NCI-H446 treated with DMSO at 0.1 percent for 48 hours (cell line): ENCODE data around the gene SSRP1.

Source experiments
- DNase-seq: peaks from one replicate; lab custom pipeline; 2025; lab: John Stamatoyannopoulos, UW

The SSRP1 gene

GRCh38 chr11:57315491-57315890, 20.2 kb downstream of the SSRP1 start:
- DNase-seq: no peak

DNA sequence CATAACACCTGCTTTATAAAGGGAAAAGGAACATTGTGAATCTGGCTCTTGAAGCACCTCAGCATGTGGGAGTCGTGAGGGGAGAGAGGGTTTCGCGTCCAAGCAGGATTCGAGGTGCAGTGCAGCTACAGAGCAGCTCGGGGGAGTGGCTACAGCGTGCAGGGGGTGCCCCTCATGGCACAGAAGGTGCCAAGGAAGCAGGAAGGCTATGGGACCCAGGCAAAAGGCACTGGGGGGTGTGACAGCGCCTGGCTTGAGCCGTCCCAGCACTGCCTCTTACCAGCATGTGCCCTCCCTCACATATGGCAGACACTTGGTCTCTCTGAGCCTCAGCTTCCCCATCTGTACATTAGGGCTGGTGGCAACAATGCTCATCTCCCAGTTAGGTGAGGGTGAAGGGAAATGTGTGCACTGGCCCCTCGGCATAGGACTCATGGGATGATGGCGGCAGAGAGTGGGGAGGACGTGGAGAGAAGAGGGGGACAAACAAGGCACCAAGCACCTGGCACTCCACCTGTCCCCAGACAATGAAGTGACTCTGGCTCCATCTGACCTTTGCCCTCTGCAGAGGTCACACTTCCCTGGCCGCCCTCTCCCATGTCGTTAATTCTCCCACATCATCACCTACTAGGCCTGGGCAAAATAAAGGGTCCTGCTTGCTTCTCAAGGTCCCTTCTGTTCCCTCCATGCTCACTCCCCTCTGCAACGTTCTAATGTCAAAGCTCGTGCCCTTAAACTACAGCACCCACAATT, 21.3 kb downstream of the SSRP1 start:
- no peak for DNase-seq

DNA sequence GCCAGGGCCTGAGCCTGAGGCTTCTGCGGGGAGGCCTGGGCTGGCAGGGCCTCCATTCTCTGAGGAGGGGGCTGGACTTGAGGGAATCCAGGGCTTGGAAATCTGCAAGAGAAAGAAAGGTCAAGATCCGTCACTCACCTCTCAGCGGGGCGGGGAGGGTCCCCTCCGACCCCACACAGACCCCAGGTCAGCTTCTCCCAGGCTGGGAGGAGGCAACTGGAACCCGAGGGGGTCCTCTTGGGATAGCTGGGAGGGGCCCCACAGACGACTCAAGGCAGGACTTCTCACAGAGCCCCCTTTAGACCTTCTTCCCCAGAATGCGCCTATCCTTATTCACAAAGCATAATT, 21.9 kb downstream of the SSRP1 start:
- no peak for DNase-seq

GRCh38 chr11:57313071-57313787, 22.5 kb downstream of the SSRP1 start:
- no peak for DNase-seq

DNA sequence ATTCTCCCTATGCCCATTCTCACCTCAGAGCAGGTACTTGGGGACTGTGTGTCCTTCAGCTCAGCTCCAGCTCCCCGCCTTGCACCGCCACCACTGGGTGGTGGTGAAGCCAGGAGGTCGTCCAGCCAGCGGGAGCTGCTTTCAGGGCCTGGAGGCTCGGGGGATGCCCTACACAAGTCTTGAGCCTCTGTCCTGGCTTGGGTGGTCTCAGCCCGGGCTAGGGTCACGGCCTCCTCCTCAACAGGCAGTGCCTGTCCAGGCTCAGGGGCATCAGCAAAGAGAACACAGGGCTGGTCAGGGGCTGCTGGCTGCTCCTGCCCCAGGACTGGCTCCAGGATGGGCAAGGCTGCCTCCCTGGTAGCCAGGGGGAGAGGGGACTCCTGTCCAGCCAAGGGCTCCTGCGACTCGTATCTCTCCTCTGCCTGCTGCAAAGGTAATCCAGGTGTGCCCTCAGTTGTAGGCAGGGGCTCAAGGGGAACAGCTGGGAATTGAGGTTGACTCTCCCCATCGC, 23.1 kb downstream of the SSRP1 start:
- no peak for DNase-seq

DNA sequence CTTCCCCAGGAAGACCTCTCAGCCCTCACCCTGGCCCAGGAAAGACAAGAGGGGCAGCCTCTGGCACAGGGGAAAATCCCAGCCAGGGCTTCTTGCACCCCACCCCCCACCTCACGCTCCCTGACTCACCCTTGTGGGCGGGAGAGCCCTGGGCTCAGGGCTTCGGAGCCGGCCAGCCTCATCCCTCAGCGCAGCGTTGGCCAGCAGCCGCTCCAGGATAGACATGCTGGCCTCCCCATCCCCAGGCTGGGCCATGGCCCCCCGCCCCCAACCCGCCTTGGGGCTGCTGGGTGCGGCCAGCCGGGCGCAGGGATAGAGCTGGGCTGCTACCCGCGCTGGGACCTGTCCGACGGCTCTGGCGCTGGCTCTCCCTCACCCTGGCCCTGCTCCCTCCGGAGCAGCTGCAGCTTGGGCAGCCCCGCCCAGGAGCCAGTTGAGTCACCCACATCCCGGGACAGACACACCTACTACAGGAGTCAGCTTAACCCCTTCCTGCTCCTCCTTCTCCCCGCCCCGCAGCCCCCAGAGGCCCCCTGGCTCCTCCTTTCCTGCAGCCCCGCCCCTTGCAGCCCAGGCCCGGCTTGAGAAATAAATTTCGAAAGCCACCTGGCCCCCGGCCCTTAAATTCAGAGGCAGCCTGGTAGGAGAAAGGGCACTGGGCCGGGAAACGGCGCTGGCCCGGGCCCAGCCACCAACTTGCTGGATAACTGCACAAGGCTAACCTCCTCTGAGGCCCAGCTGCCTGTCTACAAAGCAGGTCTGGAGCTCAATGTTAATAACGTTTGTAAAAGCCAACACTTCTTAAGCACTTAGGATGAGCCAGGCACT, 24.4 kb downstream of the SSRP1 start:
- DNase-seq: peak; percentile 87

- no peak for DNase-seq
Observed at GRCh38 chr11:57310630-57311086, 25.0 kb downstream of the SSRP1 start.

DNA sequence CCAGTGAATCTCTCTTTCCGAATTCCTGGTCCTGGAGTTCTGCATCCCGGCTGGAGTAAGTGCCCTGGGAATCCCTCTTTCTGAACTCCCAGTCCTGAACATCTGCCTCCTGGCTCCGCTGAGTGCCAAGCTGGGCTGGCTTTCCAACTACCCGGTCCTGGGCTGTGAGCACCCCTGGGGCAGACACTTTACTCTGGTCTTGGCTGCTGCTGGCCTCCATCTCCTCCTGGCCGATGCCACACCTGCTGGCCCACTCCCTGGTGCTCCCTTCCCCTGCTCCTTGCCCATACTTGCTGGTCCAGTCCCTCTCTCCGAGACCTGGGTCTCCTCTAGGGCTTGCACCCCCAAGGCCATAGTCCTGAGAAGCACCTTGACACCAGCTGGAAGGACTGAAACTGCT, 25.6 kb downstream of the SSRP1 start:
- no peak for DNase-seq

GRCh38 chr11:57309106-57310059, 26.3 kb downstream of the SSRP1 start:
- no peak for DNase-seq

DNA sequence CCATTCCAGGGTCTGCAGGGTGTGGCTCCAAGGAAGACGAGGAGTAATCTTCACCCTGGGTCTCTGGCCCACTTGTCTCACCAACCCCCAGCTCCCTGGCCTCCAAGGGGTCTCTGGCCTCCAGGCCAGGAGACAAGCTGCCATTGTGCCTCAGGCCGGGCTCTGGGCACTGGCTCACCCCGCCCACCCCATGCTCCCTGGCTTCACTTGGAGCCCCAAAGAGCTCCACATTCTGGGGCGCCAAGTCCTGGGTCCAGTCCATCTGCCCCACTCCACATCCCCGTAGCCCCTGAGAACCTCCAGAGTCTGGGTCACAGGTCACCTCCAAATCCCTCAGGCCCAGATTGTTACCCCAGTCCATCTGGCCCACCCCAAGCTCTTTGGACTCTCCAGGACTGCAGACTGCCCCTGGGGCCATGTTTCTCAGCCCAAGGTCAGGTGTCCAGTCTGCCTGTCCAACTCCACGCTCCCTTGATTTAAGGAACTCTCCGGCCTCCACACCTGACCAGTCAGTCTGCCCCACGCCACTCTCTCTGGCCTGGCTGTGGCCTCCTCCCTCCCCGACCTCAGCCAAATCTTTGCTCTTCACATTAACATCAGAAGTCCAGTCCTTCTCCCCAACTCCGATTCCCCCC, 27.1 kb downstream of the SSRP1 start:
- no peak for DNase-seq

DNA sequence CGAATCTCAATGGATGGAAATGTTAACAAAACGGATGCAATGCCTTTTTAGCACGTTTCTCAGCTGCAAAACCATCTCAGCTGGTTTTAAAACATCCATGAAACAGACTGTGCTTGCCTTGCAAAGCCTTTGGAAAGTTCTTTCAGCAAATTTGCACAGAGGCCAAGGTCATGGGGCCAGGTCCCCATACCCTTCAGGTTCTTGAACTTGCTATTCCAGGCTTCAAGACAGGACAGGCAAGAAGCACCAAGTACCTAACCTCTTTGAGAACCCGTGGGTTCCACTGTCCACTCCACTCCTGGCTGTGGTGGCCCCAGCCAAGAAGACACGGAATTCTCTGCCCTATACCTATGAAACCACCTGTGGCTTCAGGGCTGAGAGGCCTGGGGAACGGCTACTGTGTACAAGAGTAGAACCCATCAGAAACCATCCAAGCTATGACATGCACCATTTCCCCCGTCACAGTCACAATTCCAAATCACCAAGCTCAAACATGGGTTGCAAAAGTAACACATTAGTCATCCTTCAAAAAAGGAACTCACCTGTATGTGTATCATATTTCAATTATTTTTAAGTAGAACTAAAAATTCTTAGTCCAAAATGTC, 27.9 kb downstream of the SSRP1 start:
- no peak for DNase-seq

DNA sequence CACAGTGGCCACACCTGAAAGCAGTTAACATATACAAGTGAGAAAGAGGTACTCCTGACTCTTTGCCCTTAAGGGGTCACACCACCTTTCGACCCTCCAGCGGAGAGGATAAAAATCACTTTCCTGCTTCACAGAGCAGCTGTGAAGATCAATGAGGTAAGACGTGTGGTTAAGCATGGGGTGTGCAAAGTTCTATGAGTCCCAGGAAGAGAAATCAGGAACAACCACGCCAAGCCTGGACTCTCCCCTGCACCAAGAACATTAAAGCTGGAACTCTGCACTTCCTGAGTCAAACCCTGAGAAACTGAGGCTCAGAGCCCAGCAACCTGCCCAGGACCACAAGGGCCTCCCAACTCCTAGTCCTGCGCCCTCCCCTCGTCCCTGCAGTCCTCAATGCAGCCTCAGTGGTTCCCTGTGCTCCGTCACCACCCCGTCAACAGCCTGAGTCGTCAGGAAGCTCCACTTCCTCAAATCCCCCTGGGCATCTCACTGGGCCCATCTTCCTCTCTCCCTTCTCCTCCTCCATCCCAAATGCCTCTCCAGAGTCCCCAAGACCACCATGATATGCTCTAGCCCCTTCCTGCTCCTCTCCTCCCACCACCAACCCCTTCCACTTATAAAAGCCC, 28.6 kb downstream of the SSRP1 start:
- no peak for DNase-seq

- peak; percentile 5 for DNase-seq
Observed at GRCh38 chr11:57306161-57306876, 29.4 kb downstream of the SSRP1 start.

GRCh38 chr11:57305523-57305922, 30.2 kb downstream of the SSRP1 start:
- no peak for DNase-seq

- peak; percentile 8 for DNase-seq
Observed at GRCh38 chr11:57303990-57304579, 31.6 kb downstream of the SSRP1 start.

DNA sequence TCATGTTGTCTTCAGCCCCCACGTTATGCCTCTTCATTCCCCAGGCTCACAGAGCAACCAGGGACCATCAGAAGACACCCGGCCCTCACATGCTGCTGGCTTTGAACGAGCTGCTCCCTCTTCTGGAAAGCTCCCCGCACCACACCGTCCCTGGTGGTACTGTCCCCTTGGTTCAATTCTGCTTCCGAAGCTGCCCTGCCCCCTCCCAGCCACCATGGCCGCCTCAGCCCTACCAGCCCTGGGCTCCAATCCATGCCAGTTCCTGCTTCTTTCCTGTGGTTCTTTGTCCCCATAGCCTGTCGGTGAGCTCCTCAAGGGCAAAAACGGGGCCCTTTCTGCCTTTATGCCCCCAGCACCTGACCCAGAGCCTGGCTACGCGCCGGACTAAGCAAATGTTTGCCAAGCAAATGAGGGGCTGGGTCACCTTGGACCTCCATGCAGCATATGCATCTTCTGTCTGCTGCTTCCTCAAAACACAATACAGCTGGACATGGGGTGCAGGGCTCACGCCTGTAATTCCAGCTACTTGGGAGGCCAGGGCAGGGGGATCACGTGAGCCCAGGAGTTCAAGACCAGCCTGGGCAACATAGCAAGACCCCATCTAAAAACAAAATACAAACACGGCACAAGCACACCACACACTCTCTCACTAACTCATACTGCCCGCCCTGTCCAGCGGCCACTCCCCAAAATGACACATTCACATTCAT, 32.3 kb downstream of the SSRP1 start:
- DNase-seq: no peak

GRCh38 chr11:57302489-57302888, 33.2 kb downstream of the SSRP1 start:
- no peak for DNase-seq

DNA sequence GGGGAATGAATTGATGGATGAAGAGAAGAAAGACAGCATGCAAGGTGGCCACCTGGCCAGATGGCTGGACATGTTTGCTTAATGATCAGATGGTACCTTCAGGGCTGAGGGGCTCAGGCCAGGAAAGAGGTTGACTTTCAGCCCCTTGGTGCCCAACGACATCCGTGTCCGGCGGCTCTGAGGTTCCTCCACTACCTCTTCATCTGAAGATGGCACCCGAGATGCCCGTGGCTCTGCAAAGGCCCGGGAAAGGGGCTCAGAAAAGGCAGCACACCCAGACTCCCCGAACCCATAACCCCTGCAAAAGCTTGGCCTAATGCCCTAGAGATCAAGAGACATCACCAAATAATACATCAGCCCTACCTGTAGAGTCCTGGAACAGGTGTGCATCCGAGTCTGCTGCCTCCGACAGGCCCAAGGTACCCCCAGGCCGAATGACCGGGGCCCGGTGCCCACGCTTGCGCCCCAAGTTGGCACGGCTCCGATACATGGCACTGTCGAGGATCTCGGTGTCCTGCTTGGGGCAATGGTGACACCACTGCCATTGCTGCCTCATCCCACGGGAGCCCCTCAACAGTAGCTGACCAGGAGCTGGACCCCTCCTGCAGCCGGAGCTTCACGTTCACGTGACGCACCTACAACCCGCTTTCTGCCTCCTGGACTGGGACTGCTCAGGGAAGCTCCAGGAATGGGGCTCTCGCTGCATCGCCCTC, 33.8 kb downstream of the SSRP1 start:
- DNase-seq: no peak
